B cell (primary cell): ENCODE data around the gene WDR75.

Experiments
- EZH2 ChIP-seq: IDR thresholded peaks from 2 replicates; pipeline ENCODE4 v1.6.1; 2012; ENCODE audit warnings: borderline replicate concordance, low read depth, mild to moderate bottlenecking, moderate library complexity, low read length; ENCODE audit not compliant: insufficient read depth, poor library complexity, severe bottlenecking
- TF ChIP-seq, protein P1 (sequence below): fragments of 200-600 bp; IDR thresholded peaks from one replicate; pipeline ENCODE4 v1.8.0; 2022; ENCODE audit warnings: antibody characterized with exemption, mild to moderate bottlenecking

DNA sequence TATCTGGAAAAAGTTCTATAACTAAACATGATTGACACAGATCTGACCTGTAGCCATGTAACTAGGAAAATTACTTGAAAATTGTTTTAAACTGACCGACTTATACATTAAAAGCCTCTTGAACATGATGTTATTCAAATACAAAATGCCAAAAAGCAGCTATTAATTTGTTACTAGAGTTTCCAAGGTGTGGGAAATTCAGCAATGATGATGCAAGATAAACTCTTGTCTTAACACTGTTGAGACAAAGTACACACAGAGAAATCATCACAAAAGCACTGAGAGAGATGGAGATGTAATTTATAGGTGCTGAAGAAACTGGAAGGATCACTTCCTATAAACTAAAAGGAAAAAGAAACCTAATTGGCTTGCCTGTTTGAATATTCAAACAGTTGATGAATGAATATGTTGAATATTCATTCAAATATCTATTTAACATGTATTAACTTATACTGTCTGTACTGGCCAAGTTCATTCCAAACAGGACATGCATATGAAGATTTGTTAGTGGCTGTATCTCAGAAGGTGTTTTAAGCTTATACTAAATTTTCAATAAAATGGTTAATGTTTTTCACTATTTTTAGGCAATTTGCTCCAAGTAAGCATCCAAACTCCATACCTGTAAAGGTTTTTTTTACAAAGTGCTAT lies 34.6 kb upstream of the WDR75 start:
- no peak for TF ChIP-seq EZH2
- TF ChIP-seq, protein P1, sequence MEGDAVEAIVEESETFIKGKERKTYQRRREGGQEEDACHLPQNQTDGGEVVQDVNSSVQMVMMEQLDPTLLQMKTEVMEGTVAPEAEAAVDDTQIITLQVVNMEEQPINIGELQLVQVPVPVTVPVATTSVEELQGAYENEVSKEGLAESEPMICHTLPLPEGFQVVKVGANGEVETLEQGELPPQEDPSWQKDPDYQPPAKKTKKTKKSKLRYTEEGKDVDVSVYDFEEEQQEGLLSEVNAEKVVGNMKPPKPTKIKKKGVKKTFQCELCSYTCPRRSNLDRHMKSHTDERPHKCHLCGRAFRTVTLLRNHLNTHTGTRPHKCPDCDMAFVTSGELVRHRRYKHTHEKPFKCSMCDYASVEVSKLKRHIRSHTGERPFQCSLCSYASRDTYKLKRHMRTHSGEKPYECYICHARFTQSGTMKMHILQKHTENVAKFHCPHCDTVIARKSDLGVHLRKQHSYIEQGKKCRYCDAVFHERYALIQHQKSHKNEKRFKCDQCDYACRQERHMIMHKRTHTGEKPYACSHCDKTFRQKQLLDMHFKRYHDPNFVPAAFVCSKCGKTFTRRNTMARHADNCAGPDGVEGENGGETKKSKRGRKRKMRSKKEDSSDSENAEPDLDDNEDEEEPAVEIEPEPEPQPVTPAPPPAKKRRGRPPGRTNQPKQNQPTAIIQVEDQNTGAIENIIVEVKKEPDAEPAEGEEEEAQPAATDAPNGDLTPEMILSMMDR: no peak
